ENCODE results near the gene LDHA. TPM values are rescaled to one million over a fixed set of nuclear protein-coding genes. Genes with fewer than 3 reads are reported as not detected.
A peak's percentile ranks its signal among the peaks of the same experiment; 100 is the strongest.

The LDHA gene
- total RNA-seq: 100 to 1,000 TPM; 101 to 417 (median 275) TPM

- H3K27ac ChIP-seq: peak within 1 kb of the TSS; percentile 93 to 96 (median 94)
- peaks cover 19 to 27% (median 26%) of the 10 kb centered on the region in 4 donors for H3K36me3 ChIP-seq
- TF ChIP-seq CTCF (IDR thresholded peaks at IDR 0.05): peak in 3 of 6 experiments; percentile 7 to 22 (median 11)
- TF ChIP-seq EP300 (IDR thresholded peaks at IDR 0.05): peak; percentile 44 to 90 (median 81)
- peak; percentile 80 to 99 (median 96) for TF ChIP-seq POLR2A (IDR thresholded peaks at IDR 0.05)
- TF ChIP-seq POLR2AphosphoS5 (IDR thresholded peaks at IDR 0.05): peak; percentile 99 to 100
- peak within 1 kb of the TSS; percentile 70 to 81 (median 77) for H3K4me3 ChIP-seq
- H3K4me1 ChIP-seq: peaks cover 16 to 23% (median 17%) of the 10 kb centered on the region in 4 donors
- DNase-seq (peak; percentile 99 to 100), ATAC-seq (ENCODE audit: low FRiP score in 2 of 2) (peak; percentile 92 to 95)
- no peaks in the 10 kb centered on the region for H3K27me3 ChIP-seq
- no peaks in the 10 kb centered on the region for H3K9me3 ChIP-seq
- WGBS, 2 donors: 0% methylated on average over 16 to 46 of the region's 60 CpGs
Measured at GRCh38 chr11:18394275-18394927, at the start of gene LDHA. LDHA (plus strand) TSS chr11:18394563; CDS start chr11:18396843, 2,280 bp downstream.

GRCh38 chr11:18347471-18348125 is 46.8 kb upstream of the LDHA start:
- H3K36me3 ChIP-seq: peaks cover 21 to 84% (median 48%) of the 10 kb centered on the region in 4 donors
- 81 to 83% methylated on average over 5 of the region's 5 CpGs for WGBS, 2 donors

GRCh38 chr11:18352581-18352980 is 41.8 kb upstream of the LDHA start:
- Histone ChIP-seq H3K27ac (no peak overlapping the region), H3K36me3 (peaks cover 5 to 84% (median 51%) of the 10 kb centered on the region in 4 donors), H3K4me3 (no peak overlapping the region), H3K27me3 (no peaks in the 10 kb centered on the region), H3K9me3 (no peaks in the 10 kb centered on the region), H3K4me1 (no peaks in the 10 kb centered on the region)
- ATAC-seq (ENCODE audit: low FRiP score in 2 of 2) (no peak), DNase-seq (no peak)
- TF ChIP-seq CTCF (IDR thresholded peaks at IDR 0.05) (no peak), POLR2A (IDR thresholded peaks at IDR 0.05) (no peak), POLR2AphosphoS5 (IDR thresholded peaks at IDR 0.05) (no peak), EP300 (IDR thresholded peaks at IDR 0.05) (no peak)
- 88 to 94% methylated on average over 3 of the region's 3 CpGs for WGBS, 2 donors

More at GRCh38 chr11:18347471-18348125, 46.8 kb upstream of the LDHA start:
- Histone ChIP-seq H3K4me1 (no peaks in the 10 kb centered on the region), H3K9me3 (no peaks in the 10 kb centered on the region), H3K4me3 (no peak overlapping the region), H3K27ac (no peak overlapping the region), H3K27me3 (no peaks in the 10 kb centered on the region)
- TF ChIP-seq POLR2AphosphoS5 (IDR thresholded peaks at IDR 0.05) (no peak), POLR2A (IDR thresholded peaks at IDR 0.05) (no peak), EP300 (IDR thresholded peaks at IDR 0.05) (no peak), CTCF (IDR thresholded peaks at IDR 0.05) (no peak)
- ATAC-seq (ENCODE audit: low FRiP score in 2 of 2) (no peak), DNase-seq (no peak)

GRCh38 chr11:18358646-18359045 is 35.7 kb upstream of the LDHA start:
- 92 to 94% methylated on average over 4 of the region's 4 CpGs for WGBS, 2 donors
- no peak for TF ChIP-seq EP300 (IDR thresholded peaks at IDR 0.05)
- TF ChIP-seq POLR2A (IDR thresholded peaks at IDR 0.05): no peak
- TF ChIP-seq CTCF (IDR thresholded peaks at IDR 0.05): no peak
- no peak for TF ChIP-seq POLR2AphosphoS5 (IDR thresholded peaks at IDR 0.05)
- DNase-seq (no peak), ATAC-seq (ENCODE audit: low FRiP score in 2 of 2) (no peak)
- H3K27ac ChIP-seq: no peak overlapping the region
- no peaks in the 10 kb centered on the region for H3K27me3 ChIP-seq
- H3K36me3 ChIP-seq: peaks cover 36 to 96% (median 75%) of the 10 kb centered on the region in 4 donors
- H3K4me3 ChIP-seq: no peak overlapping the region
- no peaks in the 10 kb centered on the region for H3K9me3 ChIP-seq
- H3K4me1 ChIP-seq: no peaks in the 10 kb centered on the region

Data from upper lobe of left lung (tissue), 6 donors.